GM18511 (cell line): Measurements from ENCODE around the gene MYZAP.
A peak's percentile ranks its signal among the peaks of the same experiment; 100 is the strongest.

ENCODE experiments used
- ATAC-seq: cut with Tn5 transposase; IDR thresholded peaks from one replicate; pipeline ENCODE4 v1.9.1; 2021; ENCODE audit warnings: mild to moderate bottlenecking, moderate library complexity; ENCODE audit not compliant: unreplicated experiment

MYZAP gene

DNA sequence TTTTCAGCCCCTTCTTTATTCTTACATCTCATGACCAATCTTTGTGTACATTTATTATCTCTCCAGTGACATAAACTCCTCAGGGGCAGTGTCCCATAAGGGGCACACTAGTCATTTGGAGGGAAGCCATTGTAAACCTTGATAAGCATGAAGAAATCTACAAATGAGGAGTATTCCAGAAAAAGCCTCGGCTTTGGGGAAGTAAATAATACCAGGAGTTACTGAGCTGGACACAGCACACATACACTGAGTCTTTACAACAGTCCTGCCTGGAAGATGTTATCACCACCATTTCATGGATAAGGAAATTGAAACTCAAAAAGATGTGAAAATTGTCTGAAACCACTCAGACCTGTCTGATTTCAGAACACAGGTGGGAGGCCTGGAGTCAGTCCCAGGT is 99.4 kb downstream of the MYZAP start:
- ATAC-seq = no peak

DNA sequence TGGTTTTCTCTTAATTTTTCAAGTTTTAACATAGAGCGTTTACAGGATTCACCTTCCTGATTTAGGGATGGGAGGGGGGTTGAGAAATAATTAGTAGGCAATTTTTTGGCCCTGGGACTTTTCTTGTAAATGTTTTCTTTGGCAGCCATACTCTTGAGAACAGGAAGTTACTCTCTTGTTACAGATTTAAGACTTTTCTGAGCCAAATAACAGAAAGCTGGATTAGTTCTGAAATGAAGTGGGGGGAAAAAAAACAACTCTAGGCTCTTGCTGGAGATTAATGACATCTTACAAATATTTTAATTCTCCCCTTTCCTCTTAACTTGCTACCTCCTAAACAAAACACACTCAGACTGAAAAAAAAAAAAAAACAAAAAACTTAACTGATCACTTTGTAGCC is 101.0 kb downstream of the MYZAP start:
- no peak for ATAC-seq

DNA sequence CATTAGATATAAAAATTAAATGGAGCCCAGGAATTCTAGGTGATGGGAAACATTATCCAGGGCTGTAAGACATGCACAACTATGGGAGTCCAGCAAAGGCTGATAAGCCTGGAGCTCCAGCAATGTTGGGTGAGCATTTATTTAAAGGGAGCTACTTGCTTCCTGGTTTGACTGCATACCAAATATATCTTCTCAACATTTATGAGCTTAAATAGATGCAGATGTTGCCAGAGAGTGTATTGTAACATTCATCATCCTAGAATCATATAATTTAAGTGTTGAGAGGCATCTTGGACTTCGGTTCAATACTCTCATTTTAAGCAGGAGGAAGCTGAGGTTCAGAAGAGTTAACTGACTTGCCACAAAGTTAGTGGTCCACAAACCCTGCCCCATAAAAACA is 102.6 kb downstream of the MYZAP start:
- no peak for ATAC-seq

DNA sequence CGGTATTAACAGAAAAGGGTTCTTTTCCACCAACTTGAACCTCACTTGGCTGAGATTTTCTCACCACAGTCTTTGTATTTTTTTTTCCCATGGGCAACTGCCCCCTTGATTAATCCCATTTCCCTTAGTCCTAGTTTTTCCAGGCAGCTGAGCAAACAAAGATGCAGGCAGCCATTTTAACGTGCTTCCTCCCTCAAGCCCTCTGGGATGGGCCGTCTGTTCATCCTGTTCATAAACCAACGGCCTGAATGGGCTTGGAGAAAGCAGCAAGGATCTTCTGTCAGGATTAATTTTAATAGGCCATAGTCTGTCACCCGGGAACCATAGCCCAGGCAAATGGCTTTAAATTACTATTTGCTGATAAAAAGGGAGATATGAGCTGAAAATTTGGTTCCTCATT is 104.4 kb downstream of the MYZAP start:
- ATAC-seq = no peak

- no peak for ATAC-seq
Observed at GRCh38 chr15:57697588-57697987, 105.9 kb downstream of the MYZAP start.

DNA sequence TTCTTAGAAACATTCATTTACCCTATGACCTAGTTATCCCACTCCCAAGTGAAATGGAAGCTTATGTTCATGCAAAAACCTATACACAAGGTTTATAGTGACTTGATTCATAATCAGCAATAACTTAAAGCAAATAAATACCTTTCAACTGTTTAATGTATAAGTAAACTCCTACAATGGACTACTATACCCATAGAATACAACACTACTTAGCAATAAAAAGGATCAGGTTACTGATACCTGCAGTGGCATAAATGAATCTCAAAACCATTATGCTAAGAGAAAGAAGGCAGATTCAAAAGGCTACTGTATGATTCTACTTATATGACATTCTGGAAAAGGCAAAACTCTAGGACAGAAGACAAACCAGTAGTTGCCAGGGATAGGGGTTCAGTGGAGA is 106.5 kb downstream of the MYZAP start:
- no peak for ATAC-seq

DNA sequence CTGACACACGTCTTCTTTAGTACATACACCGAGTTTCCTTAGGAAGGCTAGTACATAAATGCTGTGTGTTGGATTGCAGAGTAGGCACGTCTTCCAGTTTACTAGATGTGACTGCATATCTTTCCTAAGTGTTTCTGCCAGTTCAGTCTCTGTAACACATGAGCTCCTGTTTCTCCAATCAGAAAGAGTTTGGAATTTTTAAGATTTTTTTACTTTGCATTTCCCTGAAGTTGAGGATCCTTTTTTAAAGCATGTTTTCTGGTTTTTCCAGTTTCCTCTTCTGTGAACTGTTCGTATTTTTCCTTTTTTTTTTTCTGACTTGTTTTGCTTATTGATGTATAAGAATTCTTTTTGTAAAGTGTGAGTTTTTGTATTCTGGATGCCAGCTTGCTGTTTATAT is 107.3 kb downstream of the MYZAP start:
- no peak for ATAC-seq

- no peak for ATAC-seq
Observed at GRCh38 chr15:57703387-57703786, 111.7 kb downstream of the MYZAP start.

DNA sequence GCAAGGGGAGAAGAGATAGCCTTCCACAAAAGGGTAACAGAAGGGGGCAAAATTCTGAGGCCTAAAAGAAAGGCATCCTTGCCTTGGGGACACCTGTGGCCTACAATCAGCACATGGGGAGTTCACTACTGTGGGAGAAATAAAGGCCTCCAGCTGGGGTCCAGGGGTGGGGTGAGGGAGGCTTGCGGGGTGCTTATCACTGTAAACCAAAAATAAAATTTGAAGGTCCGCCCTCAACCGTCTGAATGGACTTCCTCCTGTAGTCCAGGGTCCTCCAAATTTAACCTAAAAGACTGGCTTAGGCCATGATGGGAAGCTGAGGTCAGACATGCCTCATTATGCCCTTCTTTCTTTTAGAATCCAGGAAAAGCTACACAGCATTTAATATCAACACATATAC is 112.7 kb downstream of the MYZAP start:
- ATAC-seq = no peak

GRCh38 chr15:57705746-57706404 is 114.2 kb downstream of the MYZAP start:
- no peak for ATAC-seq

DNA sequence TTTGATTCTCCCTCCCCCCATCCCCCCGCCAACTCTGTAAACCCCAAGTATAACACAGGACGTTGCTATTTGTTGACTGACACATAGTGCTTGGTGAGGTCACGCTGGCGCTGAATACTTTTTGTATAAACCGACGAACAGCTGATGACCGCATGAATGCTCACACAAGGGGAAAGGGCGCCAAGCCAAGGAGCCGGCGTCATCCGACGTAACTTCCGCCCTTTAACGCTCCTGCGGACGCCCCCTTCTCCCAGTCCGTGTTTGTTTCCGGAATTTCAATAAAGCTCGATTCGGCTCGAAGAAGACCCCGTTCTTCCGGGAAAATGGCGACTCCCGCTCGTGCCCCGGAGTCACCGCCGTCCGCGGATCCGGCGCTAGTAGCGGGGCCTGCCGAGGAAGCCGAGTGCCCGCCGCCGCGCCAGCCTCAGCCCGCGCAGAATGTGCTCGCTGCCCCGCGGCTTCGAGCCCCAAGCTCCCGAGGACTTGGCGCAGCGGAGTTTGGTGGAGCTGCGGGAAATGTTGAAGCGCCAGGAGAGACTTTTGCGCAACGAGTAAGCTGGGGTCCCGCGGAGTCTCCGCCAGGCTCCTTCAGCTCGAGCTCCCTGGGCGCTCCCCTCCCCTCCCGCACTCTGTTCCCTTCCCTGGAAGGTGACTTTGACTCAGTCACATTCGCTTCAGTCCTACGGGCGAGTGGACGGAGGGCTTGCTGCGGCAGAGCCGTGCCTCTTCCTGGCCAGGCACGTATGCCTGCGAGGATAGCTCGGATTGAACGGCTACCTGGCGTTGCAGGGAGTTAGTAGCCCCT is 114.9 kb downstream of the MYZAP start, which contains the start of gene POLR2M:
POLR2M (plus strand) TSS at position 310 of the 805 bp plus-strand sequence; CDS start at position 439, 129 bp downstream.
- ATAC-seq = peak; percentile 98

DNA sequence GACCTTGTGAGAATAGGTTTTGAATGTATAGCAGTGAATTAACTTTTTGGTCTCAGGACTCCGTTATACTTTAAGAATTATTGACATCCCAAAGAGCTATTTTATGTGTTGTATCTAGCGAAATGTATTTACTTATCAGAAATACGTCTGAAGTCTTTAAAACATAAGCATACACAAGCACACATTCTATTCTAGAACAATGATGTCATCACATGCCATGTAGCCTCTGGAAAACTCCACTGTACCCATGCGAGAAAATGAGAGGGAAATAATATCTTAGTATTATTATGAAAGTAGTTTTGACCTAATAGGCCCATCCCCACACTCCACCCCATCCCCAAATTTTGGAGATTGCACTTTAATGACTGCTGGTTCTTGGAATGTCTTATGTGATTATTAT is 116.3 kb downstream of the MYZAP start:
- ATAC-seq = no peak

GRCh38 chr15:57718309-57718708 is 126.6 kb downstream of the MYZAP start:
- ATAC-seq = no peak

- no peak for ATAC-seq
Observed at GRCh38 chr15:57720867-57721266, 129.2 kb downstream of the MYZAP start.

GRCh38 chr15:57726411-57726810 is 134.7 kb downstream of the MYZAP start:
- ATAC-seq = no peak

DNA sequence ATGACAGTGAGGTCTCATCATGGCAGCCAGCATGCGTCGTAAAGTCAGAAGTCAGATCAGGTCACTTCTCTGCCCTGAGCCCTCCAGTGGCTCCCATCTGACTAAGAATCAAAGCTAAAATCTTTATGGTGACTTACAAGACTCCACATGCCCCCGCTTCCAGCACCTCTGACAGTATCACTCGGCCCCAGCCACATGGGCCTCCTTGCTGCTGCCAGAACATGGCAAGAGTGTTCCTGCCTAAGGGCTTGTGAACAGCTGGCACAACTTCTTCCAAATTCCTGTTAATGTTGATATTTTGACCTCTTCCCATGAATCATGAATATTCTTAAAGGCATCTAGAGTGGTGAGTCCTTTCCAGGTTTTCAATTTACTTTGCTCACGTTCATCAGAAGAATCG is 135.3 kb downstream of the MYZAP start:
- no peak for ATAC-seq

GRCh38 chr15:57728436-57728835 is 136.7 kb downstream of the MYZAP start:
- ATAC-seq = no peak

GRCh38 chr15:57730876-57731275 is 139.2 kb downstream of the MYZAP start:
- ATAC-seq = no peak

GRCh38 chr15:57731530-57732103 is 139.9 kb downstream of the MYZAP start:
- ATAC-seq = no peak

DNA sequence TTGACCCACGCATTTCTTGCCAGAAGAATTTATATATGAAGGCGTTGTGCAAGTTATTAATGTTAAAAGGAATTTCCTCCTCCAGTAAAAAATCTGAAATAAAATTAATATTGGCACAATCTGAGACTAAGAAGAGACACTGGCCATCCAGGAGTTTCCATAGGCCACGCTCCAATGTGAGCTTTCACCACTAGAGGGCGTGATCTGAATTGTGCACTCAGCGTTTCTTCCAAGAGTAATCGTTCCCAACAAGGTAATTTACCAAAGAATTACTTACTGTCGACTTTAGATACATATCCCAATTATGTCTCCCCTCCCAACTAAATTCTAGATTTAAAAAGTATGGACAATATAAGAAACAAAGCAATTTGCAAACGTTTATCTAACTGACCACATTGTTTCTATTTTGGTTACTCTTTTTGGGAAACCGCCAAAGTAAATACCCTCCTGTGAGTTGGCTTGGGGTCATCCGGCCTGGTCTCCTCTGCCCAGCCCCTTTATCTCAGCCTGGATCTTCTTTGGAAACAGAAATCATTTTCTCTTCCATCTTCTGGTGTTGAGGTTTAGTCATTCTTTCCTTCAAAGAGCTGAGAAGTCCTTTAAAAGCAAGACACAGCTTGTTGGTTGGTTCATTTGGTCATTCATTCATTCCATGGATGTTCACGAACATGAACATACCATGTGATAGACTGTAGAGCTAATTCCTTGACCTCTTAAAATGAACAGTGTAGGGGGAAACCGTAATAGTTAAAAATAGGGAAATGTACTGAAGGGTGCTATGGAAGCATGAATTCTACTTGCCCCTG is 141.0 kb downstream of the MYZAP start:
- ATAC-seq = no peak

- no peak for ATAC-seq
Observed at GRCh38 chr15:57734860-57735259, 143.2 kb downstream of the MYZAP start.
